Iris pigment epithelial cell (primary cell): Measurements from ENCODE around the gene SEZ6L2.
A peak's percentile ranks its signal among the peaks of the same experiment; 100 is the strongest.
"Not testable (repeated sequence)": the region's sequence is repeated elsewhere in the genome, so short reads cannot be mapped to it uniquely, and the experiment has no call there.

Experiments
- DNase-seq: peaks from one replicate; pipeline ENCODE4 v3.0.0-alpha.2; 2011; ENCODE audit warnings: low read depth

Gene SEZ6L2

GRCh38 chr16:29899516-29900101 lies at the start of gene SEZ6L2:
Gene SEZ6L2, minus strand, starts transcription at chr16:29899550. Its CDS starts 531 bp downstream, at chr16:29899019.
- peak; percentile 96 for DNase-seq

DNA sequence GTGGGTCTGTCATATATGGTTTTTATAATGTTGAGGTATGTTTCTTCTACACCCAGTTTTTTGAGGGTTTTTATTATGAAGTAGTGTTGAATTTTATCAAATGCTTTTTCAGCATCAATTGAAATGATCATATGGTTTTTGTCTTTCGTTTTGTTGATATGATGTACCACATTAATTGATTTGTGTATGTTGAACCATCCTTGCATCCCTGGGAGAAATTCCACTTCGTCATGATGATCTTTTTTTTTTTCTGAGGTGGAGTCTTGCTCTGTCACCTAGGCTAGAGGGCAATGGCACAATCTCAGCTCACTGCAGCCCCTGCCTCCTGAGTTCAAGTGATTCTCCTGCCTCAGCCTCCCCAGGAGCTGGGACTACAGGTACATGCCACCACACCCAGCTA lies 48.5 kb upstream of the SEZ6L2 start:
- DNase-seq = no peak

DNA sequence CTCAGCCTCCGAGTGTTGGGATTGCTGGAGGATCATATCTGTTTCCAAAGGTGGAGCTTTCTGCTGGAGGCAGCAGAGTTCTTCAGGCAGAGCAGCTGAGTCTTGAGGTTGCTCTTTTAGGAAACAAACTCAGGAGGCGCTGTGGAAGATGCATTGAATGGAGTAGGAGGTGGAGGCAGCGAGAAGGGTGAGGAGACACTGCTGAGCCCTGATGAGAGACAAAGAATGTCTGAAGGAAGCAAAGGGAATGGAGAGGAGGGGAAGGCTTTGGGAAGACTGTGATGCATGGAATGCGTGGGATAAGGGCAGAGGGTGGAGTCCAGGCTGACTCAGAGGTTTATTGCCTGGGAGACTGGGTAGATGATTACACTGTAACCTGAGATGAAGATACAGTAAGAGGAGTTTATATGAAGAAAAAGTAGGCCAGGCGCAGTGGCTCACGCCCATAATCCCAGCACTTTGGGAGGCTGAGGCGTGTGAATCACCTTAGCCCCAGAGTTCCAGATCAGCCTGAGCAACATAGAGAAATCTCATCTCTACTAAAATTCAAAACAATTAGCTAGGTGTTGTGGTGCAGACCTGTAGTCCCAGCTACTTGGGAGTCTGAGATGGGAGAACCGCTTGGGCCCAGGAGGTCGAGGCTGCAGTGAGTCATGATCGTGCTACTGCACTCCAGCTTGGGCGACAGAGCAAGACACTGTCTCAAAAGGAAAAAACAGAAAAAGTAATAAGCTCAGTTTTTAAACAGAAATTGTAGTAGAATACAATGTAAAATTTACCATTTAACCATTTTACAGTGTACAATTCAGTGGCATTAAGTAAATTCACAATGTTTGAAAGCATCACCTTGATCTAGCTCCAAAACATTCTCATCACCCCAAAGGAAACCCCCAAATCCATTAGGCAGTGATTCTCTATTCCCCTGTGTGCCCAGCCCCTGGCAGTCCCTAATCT lies 44.8 kb upstream of the SEZ6L2 start:
- DNase-seq = peak; percentile 97

GRCh38 chr16:29940656-29941055 lies 41.3 kb upstream of the SEZ6L2 start:
- DNase-seq = no peak

DNA sequence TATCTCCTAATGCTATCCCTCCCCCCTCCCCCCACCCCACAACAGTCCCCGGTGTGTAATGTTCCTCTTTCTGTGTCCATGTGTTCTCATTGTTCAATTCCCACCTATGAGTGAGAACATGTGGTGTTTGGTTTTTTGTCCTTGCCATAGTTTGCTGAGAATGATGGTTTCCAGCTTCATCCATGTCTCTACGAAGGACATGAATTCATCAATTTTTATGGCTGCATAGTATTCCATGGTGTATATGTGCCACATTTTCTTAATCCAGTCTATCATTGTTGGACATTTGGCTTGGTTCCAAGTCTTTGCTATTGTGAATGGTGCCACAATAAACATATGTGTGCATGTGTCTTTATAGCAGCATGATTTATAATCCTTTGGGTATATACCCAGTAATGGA lies 32.4 kb upstream of the SEZ6L2 start:
- not testable (repeated sequence) for DNase-seq

GRCh38 chr16:29927070-29927905 lies 27.9 kb upstream of the SEZ6L2 start:
- peak; percentile 40 for DNase-seq

- DNase-seq = no peak
Observed at GRCh38 chr16:29926711-29927052, 27.3 kb upstream of the SEZ6L2 start.

DNA sequence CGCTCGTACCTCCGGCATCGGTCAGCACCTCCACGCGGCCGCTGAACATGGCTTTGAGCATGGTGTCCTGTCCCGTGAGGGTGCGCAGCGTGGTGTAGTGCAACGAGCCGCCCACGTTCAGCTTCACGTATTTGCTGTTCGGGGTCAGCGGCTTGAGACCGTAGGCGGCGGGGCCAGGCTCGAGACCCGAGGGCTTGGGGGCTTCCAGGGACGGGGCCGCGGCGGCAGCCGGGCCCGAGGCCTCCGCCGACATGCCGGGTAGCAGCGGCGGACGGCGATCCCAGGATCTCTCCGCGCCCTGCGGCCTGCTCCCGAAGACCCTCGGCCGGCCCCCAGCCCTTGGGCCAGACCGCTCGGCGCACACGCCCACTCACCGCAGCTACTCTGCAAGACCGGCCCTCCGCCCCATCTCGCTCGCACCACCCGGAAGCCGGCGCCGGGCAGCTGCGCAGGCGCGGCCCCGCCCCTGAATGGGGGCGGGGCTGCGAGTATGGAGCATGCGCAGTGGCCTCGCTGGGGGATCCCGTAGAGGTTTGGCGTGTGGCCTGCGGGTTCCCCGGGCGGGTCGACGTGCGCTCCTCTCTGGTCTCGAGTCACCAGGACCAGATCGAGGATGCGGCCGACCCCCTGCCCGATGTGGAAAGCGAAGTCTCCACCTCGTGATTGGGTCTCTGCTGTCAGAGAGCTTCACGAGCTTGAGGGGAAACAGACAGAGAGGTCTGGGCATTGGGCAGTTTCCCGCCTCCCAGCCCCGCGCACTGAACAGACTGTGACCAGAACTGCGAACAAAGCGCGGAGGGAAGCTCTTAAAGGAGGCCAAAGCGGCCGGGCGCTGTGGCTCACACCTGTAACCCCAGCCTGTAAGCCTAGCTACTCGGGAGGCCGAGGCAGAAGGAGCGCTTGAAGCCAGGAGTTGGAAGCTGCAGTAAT lies 26.7 kb upstream of the SEZ6L2 start, which contains the start of gene KCTD13:
TSS of gene KCTD13 (minus strand) at position 446 of the 930 bp plus-strand sequence. CDS start at position 253, 193 bp downstream.
- peak; percentile 67 for DNase-seq

DNA sequence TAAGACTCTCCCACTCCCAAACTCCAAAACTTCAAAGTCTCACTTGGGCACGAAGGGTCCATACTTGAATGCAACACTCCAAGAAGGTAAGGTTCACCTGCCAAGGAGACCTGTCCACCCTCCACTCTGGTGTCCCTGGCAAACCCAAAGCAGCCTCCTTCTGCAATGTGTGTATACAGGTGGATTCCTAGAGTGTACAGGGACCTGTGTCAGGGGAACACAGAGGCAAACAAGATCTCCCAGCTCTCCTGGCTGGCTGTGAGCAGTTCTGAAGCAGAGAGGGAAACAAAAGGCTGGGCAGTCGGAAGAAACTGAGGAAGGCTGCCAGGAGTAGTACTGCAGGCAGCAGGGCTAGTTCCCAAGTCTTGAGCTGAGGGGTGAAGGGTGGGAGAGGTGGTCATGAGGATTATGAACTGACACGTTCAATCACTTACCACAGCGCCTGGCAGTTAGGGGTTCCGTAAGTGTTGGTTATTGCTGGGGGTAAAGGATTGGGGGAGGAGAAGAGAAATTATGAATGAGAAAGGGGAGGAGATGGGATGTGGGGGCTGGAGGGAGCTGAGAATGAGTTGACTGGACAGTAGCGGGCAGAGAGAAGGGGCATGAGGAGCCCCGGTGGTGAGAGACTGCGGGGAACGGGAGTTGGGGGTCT lies 25.9 kb upstream of the SEZ6L2 start:
- peak; percentile 21 for DNase-seq

DNA sequence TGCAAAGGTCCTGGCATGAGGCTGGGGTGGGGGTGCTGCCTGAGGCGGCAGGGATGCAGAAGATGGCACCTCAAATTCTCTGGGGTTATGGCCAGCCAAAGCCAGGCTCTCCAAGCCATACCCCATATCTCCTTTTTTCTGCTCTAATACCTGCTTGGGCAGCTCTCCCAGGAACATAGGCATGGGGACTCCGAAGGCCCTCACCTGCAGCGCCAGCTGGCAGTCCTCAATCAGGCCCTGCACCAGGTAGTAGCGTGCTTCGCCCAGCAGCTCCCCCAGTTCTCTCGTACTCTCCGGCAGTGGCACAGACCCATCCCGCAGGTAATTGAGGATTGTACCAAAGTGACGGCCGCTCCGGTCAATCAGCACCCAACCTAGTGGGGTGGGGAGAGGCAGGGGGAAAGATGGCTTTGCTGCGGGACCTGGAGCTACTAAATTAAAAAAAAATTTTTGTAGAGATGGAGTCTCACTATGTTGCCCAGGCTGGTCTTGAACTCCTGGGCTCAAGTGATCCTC lies 23.7 kb upstream of the SEZ6L2 start:
- DNase-seq = no peak

DNA sequence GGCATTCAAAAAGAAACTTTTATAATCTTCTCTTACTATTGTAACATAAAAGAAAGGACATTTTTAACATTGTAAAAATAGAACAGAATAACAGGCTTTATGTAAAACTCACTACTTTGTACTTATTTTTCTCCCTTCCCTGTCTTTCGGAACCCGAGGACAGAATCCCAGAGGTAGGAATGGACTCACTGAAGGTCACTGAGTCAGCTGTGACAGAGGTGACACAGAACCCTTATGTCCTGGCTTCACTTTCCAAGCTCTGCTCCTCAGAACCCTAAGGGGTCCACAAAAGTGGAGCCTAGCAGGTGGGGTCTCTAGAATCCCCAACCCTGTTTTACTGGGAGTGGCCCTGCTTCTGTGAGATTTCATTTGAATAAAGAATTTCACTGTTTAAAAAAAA lies 23.0 kb upstream of the SEZ6L2 start:
- DNase-seq = no peak

DNA sequence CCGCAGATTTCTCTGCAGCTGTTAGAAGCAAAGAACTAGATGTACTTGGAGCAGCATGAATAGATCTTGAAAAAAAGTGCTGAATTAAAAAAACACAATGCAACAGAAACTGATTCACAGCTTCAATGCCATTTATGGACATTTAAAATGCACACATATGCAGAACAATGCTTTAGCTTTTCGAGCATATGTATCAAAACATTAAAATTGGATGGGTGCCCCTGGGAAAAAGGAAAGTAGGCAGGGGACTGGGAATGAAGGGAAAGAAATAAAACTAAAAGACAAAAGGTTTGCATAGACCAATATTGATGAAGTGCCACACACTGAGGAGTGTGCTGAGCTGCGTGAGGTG lies 21.7 kb upstream of the SEZ6L2 start:
- no peak for DNase-seq

- no peak for DNase-seq
Observed at GRCh38 chr16:29920288-29921033, 21.1 kb upstream of the SEZ6L2 start.

DNA sequence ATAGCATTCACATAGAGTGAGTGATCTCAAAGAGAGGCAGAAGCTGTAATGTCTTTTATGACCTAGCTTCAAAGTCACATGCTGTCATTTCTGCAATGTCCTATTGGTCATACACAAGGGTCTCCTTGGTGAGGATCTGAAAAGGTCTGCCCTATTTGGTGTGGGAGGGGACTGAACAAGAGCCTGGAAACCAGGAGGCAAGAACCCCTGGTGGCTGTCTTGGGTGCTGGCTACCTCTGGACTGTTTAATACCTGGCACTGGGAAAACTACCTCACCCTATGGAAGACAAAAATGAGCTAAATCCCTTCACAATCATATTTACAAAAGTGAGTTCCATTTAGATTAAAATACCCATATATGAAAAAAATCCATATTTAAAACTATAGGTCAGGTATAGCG lies 17.6 kb upstream of the SEZ6L2 start:
- no peak for DNase-seq

DNA sequence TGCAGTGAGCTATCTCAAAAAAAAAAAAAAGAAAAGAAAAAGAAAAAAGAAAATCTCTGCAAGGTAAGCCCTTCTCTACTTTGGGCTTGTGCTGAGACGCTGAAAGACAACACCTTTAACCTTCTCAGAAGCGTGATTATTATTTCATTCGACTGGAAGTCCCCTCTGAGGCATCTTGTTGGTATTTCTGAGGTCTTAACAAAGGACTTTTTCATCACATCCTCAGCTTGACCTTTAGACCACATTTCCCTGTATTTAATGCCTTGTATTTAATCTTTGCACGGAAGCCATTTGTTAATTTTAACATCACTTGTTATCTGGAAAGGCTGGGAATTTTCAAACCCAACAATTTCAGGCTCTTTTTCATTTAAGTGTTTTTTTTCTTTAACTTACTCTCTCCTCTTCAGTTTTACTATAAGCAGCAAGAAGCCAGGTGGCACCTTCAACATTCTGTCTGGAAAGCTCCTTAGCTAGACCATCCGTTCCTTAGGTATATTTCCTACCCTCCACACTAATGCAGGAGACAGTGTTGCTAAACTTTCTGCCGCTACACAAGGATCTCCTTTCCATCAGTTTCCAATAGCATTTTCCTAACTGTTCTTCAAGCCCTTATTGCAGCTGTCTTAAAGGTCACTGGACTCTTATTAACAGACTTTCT lies 16.4 kb upstream of the SEZ6L2 start:
- DNase-seq = peak; percentile 84

- DNase-seq = no peak
Observed at GRCh38 chr16:29913514-29913913, 14.2 kb upstream of the SEZ6L2 start.

- DNase-seq = no peak
Observed at GRCh38 chr16:29912087-29912486, 12.7 kb upstream of the SEZ6L2 start.

GRCh38 chr16:29911676-29912010 lies 12.3 kb upstream of the SEZ6L2 start:
- DNase-seq = no peak

DNA sequence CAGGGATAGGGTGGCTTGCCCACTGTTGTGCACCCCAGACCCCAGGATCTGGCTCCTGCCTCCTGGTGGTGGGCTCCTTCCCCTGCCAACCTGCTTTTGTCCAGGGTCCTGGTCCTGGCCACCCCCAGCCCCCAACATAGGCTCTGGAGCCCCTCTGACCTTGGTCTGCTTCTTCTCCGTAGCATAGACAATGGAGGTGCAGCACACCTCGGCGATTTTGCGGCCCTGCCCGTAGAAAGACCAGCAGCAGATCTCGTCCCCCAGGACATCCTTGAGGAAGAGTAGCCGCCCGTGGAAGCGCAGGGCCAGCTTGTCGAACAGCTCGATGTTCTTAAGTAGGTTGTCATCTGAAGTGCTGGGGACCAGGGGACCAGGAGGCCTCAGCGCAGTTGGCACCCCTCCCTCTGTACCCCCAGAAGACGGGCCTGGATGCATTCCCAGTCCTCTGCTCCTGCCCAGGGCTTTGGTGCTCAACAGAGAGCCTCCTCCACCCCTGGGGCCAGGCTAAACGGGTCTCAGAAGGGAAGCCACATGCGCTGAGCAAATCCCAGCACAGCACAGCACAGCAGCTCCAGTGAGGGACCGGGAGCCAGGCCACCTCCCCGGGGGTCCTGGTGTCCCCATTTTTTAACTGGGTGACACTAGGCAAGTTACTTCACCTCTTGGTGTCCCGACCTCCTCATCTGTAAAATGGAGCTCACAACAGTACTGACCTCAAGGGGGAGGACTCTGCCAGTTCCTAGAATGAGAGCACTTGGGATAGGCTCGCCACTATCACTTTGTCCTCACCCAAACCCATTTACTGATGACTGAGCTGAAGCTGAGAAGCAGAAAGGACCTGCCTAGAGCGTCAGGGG lies 11.7 kb upstream of the SEZ6L2 start:
- no peak for DNase-seq
